Gastroesophageal sphincter (tissue), 3 donors: ENCODE data around the gene TMEM192.

Experiments used
- EP300 ChIP-seq: sonication (generic); formaldehyde crosslinking; IDR thresholded peaks from one replicate; pipeline ENCODE4 v1.6.1; 2017; ENCODE audit warnings: antibody characterized with exemption, mild to moderate bottlenecking
- POLR2A ChIP-seq, 2 donors: fragments of 450-650 bp; IDR thresholded peaks; one replicate each; pipeline ENCODE4 v1.6.1; 2017; ENCODE audit warnings: antibody characterized with exemption in 2 of 2, mild to moderate bottlenecking in 2 of 2, moderate library complexity in 1 of 2
- POLR2AphosphoS5 ChIP-seq: sonication (generic); formaldehyde crosslinking; IDR thresholded peaks from one replicate; pipeline ENCODE4 v1.6.1; 2017; ENCODE audit warnings: antibody characterized with exemption
- TF ChIP-seq, protein P1 (sequence below), 4 experiments: fragments of 200-600 bp in 2 of 4; fragments of 450-650 bp in 2 of 4; sonication (generic) in 1 of 4; IDR thresholded peaks; one replicate each; pipeline ENCODE4 v1.5.1; 2017 to 2019; ENCODE audit warnings: antibody characterized with exemption in 4 of 4, mild to moderate bottlenecking in 2 of 4, moderate library complexity in 2 of 4

DNA sequence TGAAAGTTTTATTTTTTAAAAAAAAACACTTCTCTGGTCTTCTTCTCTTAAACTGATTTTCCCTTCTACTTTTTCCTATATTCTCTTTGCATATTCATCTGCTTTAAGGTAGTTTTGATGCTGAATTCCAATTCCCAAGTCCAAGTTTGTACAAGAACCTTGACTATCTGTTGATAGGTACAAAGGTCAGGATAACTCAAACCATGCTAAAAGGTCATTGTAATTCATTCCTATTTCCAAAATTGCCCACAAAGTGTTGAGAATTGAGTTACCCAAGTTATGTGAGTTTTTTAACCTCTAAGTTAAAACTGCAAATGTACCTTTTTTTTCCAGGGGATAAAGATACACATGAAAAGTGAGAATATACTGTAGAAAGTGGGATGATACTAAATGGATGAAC is 46.1 kb upstream of the TMEM192 start:
- no peak for TF ChIP-seq POLR2A (IDR thresholded peaks at IDR 0.05)
- TF ChIP-seq, protein P1, sequence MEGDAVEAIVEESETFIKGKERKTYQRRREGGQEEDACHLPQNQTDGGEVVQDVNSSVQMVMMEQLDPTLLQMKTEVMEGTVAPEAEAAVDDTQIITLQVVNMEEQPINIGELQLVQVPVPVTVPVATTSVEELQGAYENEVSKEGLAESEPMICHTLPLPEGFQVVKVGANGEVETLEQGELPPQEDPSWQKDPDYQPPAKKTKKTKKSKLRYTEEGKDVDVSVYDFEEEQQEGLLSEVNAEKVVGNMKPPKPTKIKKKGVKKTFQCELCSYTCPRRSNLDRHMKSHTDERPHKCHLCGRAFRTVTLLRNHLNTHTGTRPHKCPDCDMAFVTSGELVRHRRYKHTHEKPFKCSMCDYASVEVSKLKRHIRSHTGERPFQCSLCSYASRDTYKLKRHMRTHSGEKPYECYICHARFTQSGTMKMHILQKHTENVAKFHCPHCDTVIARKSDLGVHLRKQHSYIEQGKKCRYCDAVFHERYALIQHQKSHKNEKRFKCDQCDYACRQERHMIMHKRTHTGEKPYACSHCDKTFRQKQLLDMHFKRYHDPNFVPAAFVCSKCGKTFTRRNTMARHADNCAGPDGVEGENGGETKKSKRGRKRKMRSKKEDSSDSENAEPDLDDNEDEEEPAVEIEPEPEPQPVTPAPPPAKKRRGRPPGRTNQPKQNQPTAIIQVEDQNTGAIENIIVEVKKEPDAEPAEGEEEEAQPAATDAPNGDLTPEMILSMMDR (IDR thresholded peaks at IDR 0.05): no peak
- TF ChIP-seq POLR2AphosphoS5: no peak
- no peak for TF ChIP-seq EP300
